GM18867 (cell line): ENCODE results near the gene CYGB.

ENCODE experiments used
- ATAC-seq: cut with Tn5 transposase; IDR thresholded peaks from one replicate; pipeline ENCODE4 v1.9.1; 2021; ENCODE audit warnings: mild to moderate bottlenecking, moderate library complexity; ENCODE audit not compliant: unreplicated experiment

The CYGB gene

DNA sequence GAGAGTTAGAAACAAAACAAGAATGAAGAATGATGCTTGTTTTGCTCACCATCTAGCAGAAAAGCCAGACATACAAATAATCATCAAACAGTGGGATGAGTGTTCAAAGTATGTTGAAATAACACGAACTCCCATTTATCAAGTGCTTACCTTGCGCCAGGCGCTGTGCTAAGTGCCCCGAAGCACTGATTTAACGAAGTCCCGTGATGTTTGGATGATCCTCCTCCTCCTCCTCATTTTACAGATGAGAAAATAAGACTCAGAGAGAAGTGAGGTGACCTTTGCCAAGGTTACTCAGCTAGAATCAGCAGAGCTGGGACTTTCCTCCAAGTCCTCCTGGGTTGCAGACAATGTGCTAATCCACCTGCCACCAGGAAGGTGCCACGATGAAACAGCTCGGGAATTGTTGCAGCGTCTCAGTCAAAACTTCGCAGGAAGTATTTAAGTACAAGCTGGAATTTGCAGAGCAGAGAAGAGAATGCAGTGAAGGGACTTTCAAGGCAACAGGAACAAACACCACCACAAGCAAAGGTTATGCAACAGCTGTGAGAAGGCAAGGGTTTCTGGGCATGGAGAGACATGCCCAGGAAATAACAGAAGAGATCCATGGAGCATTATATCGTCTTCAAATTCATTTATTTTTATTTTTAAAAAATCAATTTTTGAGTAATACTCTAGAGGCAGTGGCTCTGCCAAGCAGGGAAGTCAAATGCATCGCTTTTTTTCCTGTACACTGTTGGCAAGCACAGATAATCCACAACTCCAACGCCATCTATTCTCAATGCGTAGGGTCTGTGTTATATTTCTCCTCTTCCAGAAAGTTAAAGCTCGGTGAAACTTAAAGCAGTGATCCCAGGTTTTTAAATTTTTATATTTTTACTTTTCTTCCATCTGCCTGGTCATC is 13.5 kb upstream of the CYGB start:
- ATAC-seq: no peak

GRCh38 chr17:76549539-76549938 is 12.0 kb upstream of the CYGB start:
- no peak for ATAC-seq

GRCh38 chr17:76549215-76549518 is 11.7 kb upstream of the CYGB start:
- ATAC-seq: no peak

DNA sequence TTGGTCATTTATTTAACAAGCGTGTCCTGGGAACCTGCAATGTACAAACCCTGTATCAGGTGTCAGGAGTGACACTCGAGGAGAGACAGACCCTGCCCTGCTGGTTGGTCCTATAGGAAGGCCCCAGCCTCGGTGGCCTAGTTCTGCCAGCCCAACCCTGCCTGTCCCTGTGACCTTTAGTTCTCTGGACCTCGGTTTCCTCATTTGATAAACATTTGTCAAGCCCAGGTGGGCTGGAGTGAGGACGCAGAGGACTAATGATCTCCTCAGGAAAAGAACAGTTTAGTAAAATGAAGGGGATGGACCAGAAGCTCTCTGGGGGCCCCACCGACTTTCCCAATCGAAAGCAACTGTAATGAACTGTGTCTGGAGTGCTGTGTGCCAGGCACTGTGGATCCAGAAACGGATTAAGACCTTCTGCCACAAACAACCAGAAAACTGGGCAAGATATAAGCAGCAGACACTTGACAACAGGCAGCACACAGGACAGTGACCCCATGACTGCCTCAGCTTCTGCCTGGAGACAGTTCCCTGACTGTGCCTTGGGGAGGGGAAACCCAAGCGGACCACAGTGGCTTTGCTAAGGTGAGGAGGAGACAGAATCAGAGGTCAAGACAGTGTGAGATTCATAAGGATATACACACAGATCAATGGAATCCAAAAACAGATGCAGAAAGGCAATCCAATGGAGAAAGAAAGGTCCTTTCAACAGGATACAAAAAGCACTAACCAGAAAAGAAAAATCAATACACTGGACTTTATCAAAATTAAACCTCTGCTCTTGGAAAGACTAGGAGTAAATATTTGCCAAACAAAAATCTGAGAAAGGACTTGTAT is 11.1 kb upstream of the CYGB start:
- ATAC-seq: no peak

DNA sequence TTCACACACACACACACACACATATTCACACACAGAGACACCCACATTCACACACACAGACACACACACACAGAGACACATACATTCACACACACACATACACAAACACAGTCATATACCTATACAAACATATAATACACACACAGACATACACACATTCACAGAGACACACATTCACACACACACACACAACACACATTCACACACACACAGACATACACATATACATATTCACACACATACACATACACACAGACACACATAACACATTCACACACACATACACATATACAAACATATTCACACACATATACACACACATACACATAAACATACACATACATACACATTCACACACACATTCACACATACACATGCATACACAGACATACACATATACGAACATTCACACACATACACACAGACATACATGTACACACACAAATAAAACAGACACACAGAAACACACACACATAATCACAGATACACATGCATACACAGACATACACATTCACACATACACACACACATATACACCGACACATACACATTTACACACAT is 10.2 kb upstream of the CYGB start:
- ATAC-seq: no peak

DNA sequence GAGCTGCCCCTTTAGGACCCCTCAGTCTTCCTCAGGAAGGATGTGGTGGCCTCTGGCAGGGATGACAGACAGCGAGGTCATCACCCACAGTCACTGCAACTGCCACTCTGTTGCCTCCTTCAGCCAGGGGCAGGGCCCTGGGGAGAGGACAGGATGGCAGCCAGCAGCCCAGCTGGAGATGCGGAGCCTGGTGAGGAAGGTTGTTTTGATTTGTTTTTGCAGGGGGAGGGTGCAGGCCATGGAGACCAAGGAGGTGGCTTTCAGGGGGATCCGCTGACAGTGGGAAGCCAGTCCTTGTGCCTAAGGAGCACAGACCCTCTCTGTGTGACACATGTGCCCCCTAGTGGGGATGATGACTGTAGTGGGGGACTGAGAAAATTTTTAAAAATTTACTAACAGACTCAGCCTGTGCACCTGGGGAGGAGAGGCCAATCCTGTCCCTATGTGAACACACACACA is 9.7 kb upstream of the CYGB start:
- no peak for ATAC-seq

- no peak for ATAC-seq
Measured at GRCh38 chr17:76546556-76547182, 9.2 kb upstream of the CYGB start.

GRCh38 chr17:76545918-76546555 is 8.5 kb upstream of the CYGB start:
- no peak for ATAC-seq

DNA sequence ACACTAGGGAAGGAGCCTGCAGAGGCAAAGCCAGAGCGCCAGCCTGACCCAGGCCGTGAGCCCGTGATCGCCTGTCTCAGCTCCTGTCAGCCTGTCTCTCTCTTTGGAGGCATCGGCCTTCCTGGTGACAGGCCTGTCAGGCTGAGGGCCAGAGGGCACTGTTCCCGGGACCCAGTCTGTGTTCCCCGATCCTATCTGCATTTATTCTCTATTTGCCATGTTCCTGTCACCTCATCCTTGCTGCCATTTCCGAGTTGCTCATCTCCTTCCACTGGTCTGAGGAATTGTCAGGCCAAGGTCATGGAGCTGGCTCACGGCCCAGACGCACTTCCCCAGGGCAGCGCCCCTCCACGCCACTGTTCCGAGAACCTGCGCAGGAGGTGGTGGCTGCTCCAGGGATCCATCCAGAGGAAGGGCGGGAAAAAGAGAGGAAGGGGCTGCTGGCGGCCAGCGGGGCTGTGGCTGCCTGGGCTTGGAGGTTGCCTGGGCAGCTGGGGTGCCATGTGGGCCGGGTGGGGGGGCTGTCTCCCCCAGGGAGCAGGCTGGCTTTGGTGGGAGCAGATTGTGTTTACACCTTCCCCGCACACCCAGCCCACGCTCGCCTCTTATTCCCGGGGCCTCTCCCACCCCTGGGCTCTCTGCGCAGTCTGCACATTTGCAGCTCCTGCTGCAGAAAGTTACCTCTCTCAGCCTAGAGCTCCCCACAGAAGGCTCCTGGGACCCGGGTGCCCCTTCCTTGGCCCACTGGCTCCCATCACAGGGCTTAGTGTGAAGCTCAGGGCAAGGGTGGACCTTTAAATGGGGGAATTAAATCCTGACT is 7.2 kb upstream of the CYGB start:
- ATAC-seq: no peak

DNA sequence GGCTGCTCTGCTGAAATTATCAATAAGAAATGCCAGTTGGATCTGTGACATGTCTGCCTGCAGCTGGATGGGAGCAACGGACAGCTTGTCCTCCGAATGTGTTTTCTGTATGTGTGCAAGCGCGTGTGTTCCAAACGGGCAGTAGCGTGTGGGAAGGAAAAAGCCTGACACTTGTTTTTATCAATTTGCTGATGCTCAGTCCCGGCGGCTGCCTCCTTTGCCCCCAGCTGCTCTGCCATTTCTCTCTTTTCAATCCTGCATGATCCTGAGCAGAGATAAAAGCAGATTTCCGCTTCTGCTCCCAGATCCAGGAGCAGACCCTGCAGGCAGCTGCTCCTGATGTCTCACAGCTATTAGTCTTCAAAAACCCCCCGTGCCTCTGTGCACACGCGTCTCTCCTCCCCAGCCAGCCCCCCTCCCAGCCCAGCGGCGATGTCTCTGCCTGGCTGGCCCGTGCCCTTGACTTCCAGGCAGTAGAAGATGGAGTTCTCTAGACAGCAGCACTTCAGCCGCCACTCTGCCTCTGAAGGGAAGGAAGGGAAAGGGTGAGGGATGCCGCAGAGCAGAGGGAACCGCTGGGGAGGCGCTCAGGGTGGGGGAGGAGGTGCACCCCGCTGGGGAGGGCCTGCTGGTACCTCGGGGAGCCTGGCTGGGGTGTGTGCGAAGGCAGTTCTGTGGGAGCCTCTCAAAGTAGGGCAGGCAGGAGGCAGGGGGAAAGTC is 6.5 kb upstream of the CYGB start:
- ATAC-seq: no peak

- ATAC-seq: no peak
Measured at GRCh38 chr17:76543482-76543825, 5.9 kb upstream of the CYGB start.

DNA sequence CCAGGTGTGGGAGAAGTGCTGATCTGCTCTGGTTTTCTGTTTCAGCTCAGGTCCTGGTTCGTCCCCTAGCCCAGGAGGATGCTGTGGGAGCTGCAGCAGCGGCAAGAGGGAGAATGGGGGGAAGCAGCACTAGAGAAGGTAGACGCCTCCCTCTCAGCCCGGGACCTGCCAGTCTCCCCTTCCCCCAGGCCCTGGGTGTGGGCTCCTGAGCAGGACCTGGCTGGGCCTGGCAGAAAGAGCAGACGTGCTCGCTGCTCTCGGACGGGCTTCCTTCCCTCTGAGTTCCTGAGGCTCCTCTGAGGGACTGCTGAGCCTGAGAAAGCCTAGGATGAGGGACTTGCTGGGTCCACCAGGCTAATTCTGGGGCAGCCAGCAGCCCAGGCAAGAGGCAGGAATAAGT is 5.5 kb upstream of the CYGB start:
- no peak for ATAC-seq

- no peak for ATAC-seq
Measured at GRCh38 chr17:76542566-76542971, 5.1 kb upstream of the CYGB start.

DNA sequence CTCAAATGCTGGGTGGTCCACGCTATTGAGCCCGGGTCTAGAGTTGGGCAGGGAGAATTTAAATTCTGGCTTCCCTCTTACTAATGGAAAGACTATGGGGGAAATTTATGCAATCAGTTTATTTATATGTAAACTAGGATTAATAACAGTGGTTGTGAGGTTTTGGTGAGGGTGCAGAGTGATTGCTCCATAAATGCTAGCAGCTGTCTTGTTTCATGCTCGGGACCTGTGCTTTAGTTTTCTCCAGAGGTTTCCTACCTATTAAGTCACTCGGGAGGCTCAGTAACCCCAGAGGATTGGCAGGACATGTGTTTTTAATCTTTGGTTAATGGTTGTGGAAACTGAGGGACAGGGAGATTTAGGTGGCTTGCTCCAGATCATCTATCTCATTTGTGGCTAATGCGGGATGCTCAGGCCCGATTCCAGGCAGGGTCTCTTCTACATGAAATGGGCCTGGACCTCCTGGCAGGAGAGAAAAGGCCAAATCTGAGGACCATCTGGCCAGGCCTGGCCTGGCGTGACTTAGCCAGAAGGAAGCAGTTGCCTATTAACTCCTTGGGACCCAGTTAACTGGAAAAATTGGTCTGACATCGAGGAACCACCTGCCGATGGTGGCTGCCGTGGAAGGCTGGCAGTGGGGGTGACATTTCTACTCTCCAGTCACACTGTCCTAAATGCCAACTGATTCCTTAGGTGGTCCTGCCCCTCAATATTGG is 4.4 kb upstream of the CYGB start:
- ATAC-seq: no peak

GRCh38 chr17:76540381-76541300 is 3.1 kb upstream of the CYGB start:
- ATAC-seq: no peak

GRCh38 chr17:76539631-76540271 is 2.2 kb upstream of the CYGB start, which contains the start of gene PRCD:
Gene PRCD, plus strand, starts transcription at chr17:76540044. Its CDS starts 98 bp downstream, at chr17:76540142.
- ATAC-seq: no peak

DNA sequence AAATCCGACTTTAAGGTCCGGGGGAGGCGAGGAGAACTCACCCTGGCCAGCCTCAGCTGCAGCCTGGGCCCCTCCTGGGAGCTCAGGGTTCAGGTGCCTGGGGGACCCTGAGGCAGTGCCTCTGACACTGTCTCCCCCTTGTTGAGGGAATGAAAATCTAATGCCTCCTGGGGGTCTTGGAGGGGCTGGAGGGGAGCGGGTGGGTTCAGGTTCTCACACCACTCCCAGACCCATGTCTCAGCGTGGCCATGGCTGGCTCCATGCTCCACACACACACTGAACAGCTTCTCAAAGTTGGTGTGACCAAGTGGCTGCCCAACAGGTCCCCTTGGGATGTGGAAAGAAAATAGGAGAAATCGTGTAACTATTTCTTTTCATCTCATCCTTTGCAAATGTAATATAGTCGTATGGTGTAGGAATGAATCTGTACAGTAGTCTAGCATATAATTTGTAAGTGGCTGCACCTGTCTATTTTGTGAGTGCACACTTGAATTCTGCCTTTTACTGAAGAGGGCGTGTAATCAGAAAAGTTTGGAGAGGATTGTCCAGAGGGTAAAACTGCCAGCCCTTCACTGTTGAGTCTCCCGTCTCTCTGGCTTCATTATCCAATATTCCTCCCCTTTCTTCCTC is 1.5 kb upstream of the CYGB start:
- ATAC-seq: no peak
